GM21526 (cell line): ENCODE results near the gene GMDS.
"Not testable (repeated sequence)": the region's sequence is repeated elsewhere in the genome, so short reads cannot be mapped to it uniquely, and the experiment has no call there.

Source experiments
- ATAC-seq: cut with Tn5 transposase; IDR thresholded peaks from one replicate; pipeline ENCODE4 v1.9.1; 2021; ENCODE audit warnings: moderate library complexity; ENCODE audit not compliant: unreplicated experiment, low FRiP score

Gene GMDS

DNA sequence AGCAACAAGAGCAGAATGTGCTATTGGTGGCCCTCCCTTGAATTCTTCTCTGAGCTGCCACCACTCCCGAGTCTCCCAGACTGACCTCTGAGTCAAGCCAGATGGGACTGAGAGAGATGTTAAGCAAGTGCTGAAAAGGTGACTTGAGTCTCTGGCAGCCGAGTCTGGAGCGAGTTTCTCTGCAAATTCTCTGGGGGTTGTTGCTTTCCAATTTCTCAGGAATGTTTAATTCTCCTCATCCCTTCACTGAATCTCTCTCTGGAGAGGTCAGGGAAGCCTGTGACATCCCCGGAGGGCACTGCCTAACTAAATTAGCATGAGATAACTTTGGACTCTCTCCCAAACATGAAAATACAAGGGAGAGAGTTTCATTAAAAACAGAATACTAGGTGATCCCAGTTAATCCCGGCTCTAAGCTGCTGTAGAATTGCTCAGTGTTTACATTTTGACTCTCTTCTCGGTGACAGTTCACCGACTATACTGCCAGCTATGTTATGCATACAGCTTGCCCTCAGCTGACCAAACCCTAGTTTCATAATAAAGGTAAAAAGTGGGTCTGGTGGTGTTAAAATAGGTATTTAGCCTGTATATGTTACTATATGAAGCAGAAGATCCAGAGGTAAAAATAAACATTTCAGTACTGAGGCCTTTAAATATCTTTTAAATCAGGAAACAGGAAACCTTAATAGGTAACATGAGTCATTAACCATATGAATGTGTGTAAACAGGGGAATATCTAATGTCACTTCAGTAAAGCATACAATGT is 477.7 kb downstream of the GMDS start:
- no peak for ATAC-seq

DNA sequence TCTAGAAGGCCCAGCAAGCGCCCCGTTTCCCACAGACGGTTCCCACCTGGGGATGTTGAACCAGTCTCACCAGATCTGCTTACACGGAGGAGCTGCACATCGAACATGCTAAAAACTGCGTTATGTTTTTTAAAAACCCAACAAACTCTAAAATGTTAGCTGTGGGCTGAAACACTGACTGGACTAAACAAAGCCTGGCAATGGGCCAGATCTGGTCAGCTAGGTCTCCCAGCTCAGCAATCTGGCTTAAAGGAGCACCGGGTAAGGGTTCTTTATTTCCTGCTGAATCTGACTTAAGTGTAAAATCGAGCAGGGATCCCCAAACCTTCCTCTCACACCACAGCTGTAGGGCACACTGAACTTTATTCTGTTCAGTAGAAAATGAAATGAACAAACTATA is 478.8 kb downstream of the GMDS start:
- ATAC-seq, result no peak

DNA sequence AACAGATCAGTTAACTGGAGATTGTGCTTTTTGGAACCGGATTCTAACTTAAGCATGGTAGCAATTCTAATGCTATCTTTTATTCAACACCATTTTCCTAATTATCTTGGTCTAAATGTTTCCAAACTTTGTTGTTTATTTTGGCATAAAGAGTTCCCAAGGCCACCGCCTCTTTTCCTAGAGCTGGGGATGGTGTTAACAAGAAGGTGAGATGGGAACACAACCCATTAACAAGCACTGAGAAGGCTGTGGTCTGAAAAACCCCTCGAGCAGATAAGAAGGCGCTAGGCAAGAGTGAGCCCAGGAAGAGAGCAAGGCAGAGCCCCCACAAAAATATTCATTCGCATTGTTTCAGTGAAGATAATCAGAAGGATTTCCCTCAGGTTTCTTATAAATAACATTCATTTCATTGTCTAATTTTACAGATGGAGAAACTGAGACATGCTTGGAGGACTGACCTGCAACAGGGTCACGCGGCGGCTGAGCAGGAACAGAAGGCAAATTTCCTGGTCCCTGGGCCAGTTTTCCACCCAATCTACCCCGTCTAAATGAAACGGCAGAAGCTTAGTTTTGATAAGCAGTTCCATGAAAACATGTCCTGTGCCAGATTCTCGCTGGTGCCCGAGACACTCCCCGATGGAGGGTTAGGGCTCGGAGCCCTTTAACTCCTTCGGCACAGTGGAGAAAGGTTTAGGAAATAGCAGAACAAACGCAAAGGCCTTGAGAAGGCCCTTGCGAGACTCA is 480.1 kb downstream of the GMDS start:
- ATAC-seq, result no peak

DNA sequence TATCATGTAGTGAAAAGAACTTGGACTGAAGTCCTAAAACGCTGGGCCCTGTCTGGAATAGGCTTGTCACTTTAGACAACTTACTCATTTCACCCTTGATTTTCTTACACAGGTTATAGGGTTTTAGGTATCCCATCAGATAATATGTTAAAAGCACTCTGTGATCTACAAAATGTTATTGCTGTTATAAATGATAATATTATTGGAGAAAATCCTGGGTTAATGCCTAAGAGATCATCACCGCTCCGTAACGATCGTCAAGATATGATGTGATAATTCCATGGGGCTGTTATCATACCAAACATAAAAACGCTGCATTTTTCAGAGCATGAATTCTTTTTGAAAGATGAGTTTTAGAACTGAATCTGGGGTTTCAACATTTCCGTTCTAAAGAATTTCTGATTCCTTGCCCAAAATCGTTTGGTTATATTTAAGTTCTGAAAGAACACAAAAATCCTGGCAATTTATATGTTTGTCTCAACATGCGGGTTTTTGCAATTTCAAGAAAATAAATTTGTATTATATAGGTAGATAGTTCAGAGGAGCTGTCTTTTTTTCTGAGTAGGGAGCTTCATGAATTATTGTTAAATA is 480.9 kb downstream of the GMDS start:
- ATAC-seq, result no peak

DNA sequence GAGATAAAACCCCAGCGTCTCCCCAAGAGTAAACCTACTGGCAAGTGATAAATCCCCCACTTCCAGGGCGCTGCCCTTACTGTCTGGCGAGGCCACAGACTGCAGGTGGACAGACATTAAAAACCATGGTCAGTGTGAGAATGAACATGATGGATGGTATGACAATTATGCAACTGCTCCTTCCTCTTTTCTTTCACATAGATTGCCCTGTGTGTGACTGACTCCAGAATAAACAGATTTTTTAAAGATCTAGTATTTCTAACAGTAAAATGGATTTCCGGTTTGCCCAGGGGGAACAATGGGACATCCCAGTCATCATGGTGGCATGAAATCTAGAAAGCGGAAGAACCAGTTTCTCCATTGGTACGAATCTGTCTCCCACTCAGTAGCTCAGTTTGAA is 482.0 kb downstream of the GMDS start:
- ATAC-seq, result no peak

DNA sequence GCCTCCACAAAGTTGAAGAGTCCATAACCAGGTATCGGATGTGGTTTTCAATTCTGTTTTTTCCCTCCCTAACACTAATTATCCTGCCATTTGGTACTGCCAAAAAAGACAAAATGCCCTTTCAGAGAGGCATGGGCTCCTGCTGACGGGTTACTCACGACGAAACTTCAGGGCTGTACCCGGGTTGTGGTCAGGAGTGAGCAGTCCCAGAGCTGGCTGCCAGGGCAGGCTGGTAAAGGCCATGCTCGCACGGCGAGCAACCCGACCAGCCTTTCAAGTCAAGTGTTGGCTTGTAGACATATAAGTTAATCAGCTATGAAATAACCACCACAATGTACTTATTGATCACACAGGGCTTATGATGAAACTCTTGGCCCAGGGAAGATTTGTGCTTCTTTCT is 483.2 kb downstream of the GMDS start:
- no peak for ATAC-seq

DNA sequence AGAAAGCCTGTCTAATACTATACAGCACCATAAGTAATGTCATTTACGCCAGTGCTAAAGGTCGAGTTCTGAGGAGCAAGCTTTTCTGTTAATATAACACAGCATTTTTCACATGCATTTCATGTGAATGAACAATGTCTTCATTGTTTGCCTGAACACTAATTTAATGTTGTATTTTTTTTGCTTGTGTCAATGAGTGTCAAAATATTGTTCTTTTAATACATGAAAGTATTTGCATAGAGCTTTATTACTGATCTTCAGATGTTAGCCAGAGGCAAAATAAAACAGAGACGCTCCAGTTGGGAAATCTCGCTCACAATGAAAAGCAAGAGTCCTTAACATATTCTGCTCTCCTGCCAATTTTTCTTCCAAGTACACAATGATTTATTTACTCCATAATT is 483.9 kb downstream of the GMDS start:
- no peak for ATAC-seq

DNA sequence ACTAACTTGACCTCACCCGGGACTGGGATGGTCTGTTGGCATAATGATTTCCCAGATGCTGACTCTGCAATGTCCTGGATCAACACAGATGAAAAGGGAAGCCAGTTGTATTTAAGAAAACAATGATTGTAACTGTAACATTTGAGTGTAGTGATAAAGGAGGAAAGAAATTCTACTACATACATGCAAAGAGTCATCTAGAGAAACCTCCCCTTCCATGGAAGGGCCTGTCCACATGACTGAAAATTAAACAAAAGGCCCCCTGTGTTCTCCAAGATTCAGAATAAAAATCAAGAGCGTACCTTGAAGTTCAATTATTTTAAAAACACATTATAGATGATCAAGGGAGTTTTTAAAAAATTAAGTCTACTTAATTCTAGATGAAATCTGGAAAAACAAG is 484.5 kb downstream of the GMDS start:
- ATAC-seq, result no peak

DNA sequence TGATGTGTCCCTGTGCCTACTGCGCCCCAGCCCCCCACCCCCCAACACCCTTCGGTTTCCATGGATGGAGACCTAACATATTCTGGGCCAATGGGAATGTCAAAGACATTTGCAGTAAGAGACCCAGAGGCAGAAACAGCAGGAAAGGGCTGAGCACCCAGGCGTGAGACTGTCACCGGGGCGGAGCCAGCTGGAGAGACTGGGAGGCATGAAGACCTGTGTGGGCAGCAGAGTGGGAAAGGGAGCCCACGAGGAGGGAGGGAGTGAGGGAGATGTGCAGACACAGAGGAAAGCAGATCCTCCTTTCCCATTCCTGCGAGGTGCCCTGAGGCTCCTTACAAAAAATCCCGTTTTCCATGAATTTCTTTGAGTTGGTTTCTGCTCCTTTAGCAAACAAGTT is 485.5 kb downstream of the GMDS start:
- no peak for ATAC-seq

DNA sequence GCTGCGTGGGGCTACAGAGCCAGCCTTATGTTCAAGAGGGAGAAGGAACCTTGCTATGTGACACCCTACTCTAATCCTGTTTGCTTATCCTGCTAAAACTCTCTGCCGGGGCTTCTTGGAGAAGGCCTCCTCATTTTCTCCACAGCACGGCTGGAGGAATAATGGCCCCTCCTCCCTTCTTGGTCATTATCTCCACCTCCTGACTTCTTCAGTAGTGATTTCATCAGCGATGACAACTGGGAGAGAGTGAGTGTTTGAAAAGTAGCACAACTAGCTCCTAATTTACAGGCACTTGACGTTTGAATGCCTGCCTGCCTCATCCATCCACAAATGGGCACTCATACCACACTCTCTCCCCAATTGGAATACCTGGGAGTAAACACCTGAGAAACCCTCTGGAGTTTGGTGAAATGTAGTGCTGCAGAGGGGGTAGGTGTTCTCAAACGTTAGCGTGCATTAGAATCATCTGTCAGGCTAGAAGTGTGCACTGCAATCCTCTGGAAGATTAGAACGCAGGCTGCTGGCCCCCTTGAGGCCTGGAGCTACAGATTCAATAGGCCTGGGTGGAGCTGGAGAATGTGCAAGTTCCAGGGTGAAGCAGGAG is 487.2 kb downstream of the GMDS start:
- ATAC-seq, result no peak

DNA sequence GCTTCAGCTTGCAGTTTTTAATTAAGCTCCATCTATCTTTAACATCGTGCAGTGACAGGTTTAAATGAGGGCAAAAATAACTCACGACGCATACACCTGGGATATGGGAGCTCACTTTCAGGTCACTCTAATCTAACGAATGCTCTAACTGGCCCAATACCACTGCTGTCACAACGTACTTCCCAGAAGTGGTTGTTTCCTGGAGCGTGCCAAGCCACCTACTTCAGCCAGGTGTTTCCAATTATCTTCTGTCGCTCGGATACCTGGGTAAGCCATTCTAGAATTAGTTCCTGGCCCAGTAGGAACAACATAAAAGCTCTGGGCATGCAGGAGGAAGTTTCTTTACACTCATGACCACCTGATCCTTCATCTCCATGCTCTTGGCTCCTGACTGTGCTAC is 488.3 kb downstream of the GMDS start:
- ATAC-seq, result no peak

DNA sequence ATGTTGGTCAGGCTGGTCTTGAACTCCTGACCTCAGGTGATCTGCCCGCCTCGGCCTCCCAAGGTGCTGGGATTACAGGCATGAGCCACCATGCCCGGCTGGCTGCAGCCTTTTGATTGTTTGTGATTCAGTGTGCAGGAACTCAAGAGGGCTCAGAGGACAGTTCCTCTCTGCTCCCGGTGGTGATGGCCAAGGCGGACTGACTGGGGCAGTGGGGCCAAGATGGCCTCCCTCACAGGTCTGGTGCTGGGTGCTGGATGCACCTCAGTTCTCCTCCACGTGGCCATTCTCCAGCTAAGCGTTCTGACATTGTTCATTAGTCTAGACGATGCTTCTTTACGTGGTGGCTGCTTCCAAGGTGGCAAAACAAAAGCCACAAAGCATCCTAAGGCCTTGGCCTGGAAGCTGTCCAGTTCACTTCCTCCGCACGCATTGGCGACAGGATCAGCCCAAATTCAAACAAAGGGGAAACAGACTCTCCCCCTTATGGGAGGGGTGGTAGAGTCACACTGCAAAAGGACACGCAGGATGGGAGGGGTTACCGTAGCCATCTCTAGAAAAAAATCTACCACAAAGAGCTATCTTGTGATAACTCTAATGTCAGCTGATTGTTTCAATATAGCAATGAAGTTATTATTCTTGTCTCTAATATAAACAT is 488.8 kb downstream of the GMDS start:
- no peak for ATAC-seq

DNA sequence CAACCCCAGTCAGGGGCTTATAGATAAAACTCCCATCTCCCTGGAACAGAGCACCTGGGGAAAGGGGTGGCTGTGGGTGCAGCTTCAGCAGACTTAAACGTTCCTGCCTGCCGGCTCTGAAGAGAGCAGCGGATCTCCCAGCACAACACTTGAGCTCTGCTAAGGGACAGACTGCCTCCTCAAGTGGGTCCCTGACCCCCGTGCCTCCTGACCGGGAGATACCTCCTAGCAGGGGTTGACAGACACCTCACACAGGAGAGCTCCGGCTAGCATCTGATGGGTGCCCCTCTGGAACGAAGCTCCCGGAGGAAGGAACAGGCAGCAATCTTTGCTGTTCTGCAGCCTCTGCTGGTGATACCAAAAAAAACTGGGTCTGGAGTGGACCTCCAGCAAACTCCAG is 494.3 kb downstream of the GMDS start:
- ATAC-seq, result not testable (repeated sequence)

DNA sequence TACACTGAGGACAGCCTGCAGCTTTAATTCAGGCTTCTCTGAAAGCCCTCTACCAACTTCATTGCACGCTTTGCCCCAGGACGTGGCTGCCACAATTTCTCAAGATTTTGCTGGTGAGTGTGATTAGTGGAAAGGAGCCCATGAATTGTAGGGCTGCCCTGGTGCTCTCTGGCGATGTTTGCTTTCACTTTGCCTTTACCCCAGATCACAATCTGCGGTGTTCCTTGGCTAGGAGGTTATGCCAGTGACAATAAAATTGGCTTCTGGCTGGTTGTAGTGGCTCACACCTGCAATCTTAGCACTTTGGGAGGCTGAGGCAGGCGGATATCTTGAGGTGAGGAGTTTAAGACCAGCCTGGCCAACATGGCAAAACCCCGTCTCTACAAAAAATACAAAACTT is 496.4 kb downstream of the GMDS start:
- no peak for ATAC-seq

DNA sequence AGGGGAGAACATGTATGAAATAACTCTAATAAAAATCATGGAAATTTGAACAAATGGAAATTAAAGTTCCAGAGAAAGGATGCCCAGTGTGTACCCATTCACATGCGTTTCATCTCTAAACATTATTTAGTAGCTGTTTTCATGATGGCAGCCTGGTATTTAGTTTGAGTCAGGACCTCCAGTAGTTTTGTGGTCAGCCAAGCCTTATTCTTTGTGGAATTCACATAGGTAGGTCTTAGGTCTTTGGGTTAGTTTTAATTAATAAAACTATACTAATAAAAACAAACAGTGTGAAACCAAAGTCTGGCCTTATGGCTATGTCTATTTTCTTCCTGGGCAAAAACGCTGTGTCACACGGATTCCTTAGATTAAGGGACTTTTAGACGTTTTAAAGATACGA is 497.9 kb downstream of the GMDS start:
- ATAC-seq, result no peak

DNA sequence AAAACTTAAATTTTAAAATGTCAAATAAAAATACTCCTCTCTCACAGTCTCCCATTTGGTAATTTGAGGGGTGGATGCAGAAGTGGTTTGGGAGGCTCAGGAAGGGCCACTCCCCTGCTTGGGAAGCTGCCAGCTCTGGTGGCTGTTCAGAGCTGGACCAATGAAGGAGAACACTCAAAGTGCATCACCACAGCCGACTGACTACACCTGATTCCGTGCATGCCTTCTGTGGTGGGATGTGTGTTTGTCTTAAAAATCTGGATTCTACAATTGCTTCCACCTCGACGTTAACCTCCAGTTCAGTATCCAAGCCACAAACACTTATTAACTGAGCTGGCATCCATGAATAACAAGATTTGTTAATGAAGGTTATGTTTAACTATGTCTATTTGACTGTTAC is 498.4 kb downstream of the GMDS start:
- no peak for ATAC-seq

DNA sequence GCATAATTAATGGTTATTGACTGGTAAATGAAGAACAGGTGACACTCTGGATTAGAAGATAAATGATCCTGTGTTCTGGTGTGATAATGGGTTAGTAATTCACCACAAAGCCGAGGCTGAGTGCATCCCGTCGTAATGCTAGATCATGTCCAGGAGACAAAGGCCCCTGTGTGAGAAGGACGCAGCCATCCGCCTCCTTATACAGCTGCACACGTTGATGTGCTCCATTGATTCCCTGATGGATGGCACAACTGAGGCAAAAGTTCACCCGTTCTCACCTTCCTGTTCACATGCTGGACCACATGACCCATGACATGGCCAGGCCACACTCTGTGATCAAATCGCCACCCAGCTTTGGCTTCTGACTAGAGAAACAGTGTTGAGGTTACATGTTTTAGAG is 499.6 kb downstream of the GMDS start:
- ATAC-seq, result no peak

DNA sequence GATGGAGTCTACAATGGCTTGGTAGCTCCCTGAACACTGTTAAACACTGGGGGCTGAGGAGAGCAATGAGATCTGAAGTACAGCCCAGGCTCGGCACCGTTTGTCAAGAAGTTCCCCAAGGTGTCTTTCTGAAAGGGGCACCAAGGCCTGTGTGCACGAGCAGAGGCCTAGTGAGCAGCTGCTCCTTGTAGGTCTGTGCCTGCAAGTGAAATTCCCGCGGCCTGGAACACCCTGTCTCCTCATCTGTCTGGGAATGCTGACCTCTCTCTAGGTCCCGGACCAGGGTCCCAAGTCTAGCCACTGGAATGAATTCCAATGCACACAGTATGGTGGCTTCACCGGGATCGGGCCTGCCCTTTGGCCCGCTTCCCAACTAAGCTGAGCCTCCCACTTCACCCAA is 500.9 kb downstream of the GMDS start:
- no peak for ATAC-seq

DNA sequence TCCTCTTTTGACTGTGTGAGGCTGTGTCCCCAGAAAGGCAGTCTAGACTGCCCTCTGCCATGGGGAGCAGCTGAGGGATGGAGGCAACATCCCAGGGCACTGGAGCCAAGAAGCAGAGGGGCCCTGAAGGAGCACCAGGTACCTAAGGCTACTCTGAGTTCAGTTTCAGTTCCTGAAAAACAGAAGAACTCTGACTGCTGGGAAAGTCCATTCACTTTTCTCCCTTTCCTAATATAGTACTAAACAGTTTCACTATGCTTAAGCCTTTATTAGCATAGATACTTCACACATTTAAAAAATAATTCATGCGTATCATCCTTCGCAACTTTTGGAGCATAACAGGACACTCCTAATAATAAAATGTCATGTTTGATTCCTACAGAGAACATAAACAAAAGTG is 505.7 kb downstream of the GMDS start:
- ATAC-seq, result peak; percentile 88

DNA sequence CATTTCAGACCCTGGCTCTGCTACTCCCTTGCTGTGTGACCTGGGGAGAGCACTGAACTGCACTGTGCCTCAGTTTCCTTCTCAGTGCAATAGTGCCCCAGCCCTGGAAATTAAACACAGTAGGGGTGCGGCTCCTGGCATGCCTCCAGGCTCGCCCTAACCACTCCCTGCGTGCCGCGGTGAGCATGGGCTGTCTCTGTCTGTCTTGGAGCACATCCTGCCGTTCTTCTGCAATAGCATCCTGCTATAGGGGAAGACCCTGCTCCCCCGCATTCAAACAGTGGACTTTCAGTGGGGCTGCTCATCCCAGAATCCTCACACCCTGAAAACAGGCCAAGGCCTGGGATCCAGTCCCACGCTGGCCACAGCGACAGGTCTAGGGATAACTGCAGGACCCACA is 506.2 kb downstream of the GMDS start:
- ATAC-seq, result peak; percentile 33

DNA sequence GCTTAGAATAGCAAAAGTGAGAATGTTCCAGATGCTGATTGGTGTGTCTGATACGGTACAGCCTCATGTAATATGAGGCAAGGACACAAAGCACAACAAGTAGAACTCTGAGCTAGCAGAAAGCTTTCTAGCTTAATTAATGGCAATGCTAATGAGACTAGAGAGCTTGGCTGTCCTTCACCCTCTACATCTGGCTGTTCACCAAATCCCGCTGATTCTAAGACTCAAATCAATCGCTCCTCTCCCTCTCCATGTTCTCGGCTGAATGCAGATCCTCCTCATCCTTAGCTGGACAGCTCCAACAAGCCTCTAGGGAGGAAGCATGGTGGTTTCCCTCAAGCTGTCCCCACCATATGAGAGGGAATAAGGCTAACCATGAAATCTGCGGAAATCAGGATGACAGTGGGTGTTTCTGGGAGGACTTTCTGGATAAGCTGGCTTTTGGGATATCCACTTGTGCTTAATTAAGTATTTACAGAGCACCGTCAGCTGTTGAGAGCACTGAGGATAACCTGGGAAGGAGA is 506.8 kb downstream of the GMDS start:
- ATAC-seq, result no peak
